Kidney epithelial cell (primary cell): ENCODE results near the gene CDK14. TPM values are rescaled to one million over a fixed set of nuclear protein-coding genes. Genes with fewer than 3 reads are reported as not detected.

Experiments used
- DNase-seq: peaks from one replicate; pipeline ENCODE4 v3.0.0-alpha.2; 2010; ENCODE audit warnings: low read depth
- H3K27me3 ChIP-seq: 2 replicates; pipeline ENCODE4 v1.6.0; 2011; ENCODE audit warnings: low read length; ENCODE audit not compliant: control insufficient read depth, insufficient read depth
- H3K36me3 ChIP-seq: 2 replicates; pipeline ENCODE4 v1.5.1; 2011; ENCODE audit warnings: low read length; ENCODE audit not compliant: control insufficient read depth, insufficient read depth
- H3K4me3 ChIP-seq: 2 replicates; pipeline ENCODE4 v1.5.1; 2011; ENCODE audit warnings: low read depth, mild to moderate bottlenecking, control low read depth, low read length
- CTCF ChIP-seq: IDR thresholded peaks from 2 replicates; pipeline ENCODE4 v1.5.1; 2011; ENCODE audit warnings: mild to moderate bottlenecking, moderate library complexity, low read length, control low read depth, inconsistent platforms; ENCODE audit not compliant: insufficient read depth, poor library complexity, severe bottlenecking
- total RNA-seq: library from RNA; depleted of rRNA; stranded (reverse); fragments of >200 nt; gene quantifications from 2 replicates; pipeline ENCODE4 v1.2.3, GENCODE V29; 2015

Gene CDK14
- total RNA-seq, 1 donor from 2014 or later, result 18.2 TPM

GRCh38 chr7:90596671-90597562, 796 bp downstream of the CDK14 start:
- H3K36me3 ChIP-seq, result no peaks in the 10 kb centered on the region
- H3K4me3 ChIP-seq, result peak overlapping the region; percentile 61
- H3K27me3 ChIP-seq, result no peaks in the 10 kb centered on the region
- TF ChIP-seq CTCF, result no peak
- no peak for DNase-seq

- Histone ChIP-seq H3K4me3 (peak overlapping the region; percentile 61), H3K27me3 (no peaks in the 10 kb centered on the region), H3K36me3 (no peaks in the 10 kb centered on the region)
- DNase-seq, result no peak
- TF ChIP-seq CTCF, result no peak
These were observed 1.6 kb downstream of the CDK14 start for GRCh38 chr7:90597563-90598253.

- TF ChIP-seq CTCF, result no peak
- DNase-seq, result no peak
- H3K4me3 ChIP-seq, result no peak overlapping the region
- H3K36me3 ChIP-seq, result no peaks in the 10 kb centered on the region
- H3K27me3 ChIP-seq, result no peaks in the 10 kb centered on the region
These were observed 2.9 kb downstream of the CDK14 start for GRCh38 chr7:90599038-90599437.

GRCh38 chr7:90599892-90600555, 3.9 kb downstream of the CDK14 start:
- DNase-seq, result no peak

GRCh38 chr7:90602303-90602702, 6.2 kb downstream of the CDK14 start:
- no peak overlapping the region for H3K4me3 ChIP-seq

More at GRCh38 chr7:90599892-90600555, 3.9 kb downstream of the CDK14 start:
- no peak for TF ChIP-seq CTCF
- Histone ChIP-seq H3K27me3 (no peaks in the 10 kb centered on the region), H3K36me3 (no peaks in the 10 kb centered on the region), H3K4me3 (no peak overlapping the region)

More at GRCh38 chr7:90602303-90602702, 6.2 kb downstream of the CDK14 start:
- Histone ChIP-seq H3K36me3 (no peaks in the 10 kb centered on the region), H3K27me3 (no peaks in the 10 kb centered on the region)
- DNase-seq, result no peak
- TF ChIP-seq CTCF, result no peak
